H1 (cell line): ENCODE results near the gene MPEG1. TPM values are rescaled to one million over a fixed set of nuclear protein-coding genes. Genes with fewer than 3 reads are reported as not detected.

Source experiments
- CTCF ChIA-PET: fragments of 300-600 bp; sonication (Branson Sonifier 250); formaldehyde crosslinking; loops from one replicate; lab custom pipeline; 2021; ENCODE audit not compliant: partially characterized antibody; lab: Charles Lee
- POLR2A ChIA-PET: fragments of 300-600 bp; sonication (Branson Sonifier 250); formaldehyde crosslinking; loops from one replicate; lab custom pipeline; 2021; ENCODE audit warnings: inconsistent platforms; ENCODE audit not compliant: partially characterized antibody; lab: Charles Lee
- DNase-seq, 2 experiments: peaks; one replicate each; pipeline versions ENCODE4 v3.0.0 to v3.0.0-alpha.2; 2010 to 2022; ENCODE audit warnings: low spot score in 2 of 2, low read depth in 1 of 2, mixed read lengths in 1 of 2
- FAIRE-seq: peaks from 2 replicates; lab custom pipeline; 2011; peaks lifted over from hg19 to GRCh38; lab: Jason Lieb, UNC
- H2AFZ ChIP-seq: 2 replicates; pipeline ENCODE4 v1.8.1; 2012; ENCODE audit warnings: low read length, inconsistent platforms
- H2AK5ac ChIP-seq: 2 replicates; pipeline ENCODE4 v1.6.1; 2013; ENCODE audit warnings: low read depth, low read length
- H2BK120ac ChIP-seq: replicated peaks from 2 replicates; pipeline ENCODE3; 2013; ENCODE audit warnings: low read depth, low read length, inconsistent platforms
- H2BK12ac ChIP-seq: 2 replicates; pipeline ENCODE4 v1.6.1; 2013; ENCODE audit warnings: low read depth, low read length
- H2BK15ac ChIP-seq: 2 replicates; pipeline ENCODE4 v1.6.1; 2013; ENCODE audit warnings: low read length
- H2BK20ac ChIP-seq: 2 replicates; pipeline ENCODE4 v1.6.1; 2013; ENCODE audit warnings: low read length
- H2BK5ac ChIP-seq: 2 replicates; pipeline ENCODE4 v1.6.1; 2013; ENCODE audit warnings: low read depth, low read length
- H3K14ac ChIP-seq: 2 replicates; pipeline ENCODE4 v1.6.1; 2013; ENCODE audit warnings: inconsistent platforms; ENCODE audit not compliant: insufficient read length
- H3K18ac ChIP-seq: 2 replicates; pipeline ENCODE4 v1.6.1; 2013; ENCODE audit warnings: low read length; ENCODE audit errors: extremely low read depth
- H3K23ac ChIP-seq: 2 replicates; pipeline ENCODE4 v1.6.1; 2013; ENCODE audit warnings: inconsistent platforms; ENCODE audit not compliant: insufficient read length
- H3K23me2 ChIP-seq: 2 replicates; pipeline ENCODE4 v1.6.1; 2013; ENCODE audit warnings: low read depth, low read length
- H3K27ac ChIP-seq: 2 replicates; pipeline ENCODE4 v1.6.1; 2011; ENCODE audit warnings: low read depth, low read length, inconsistent platforms
- H3K27me3 ChIP-seq, 4 experiments: replicated peaks in 1 of 4; 1 replicate in 1 of 4; 2 replicates in 3 of 4; pipeline versions ENCODE4 v1.6.1 to v1.8.1; 2011 to 2013; ENCODE audit warnings: low read length in 3 of 4, mild to moderate bottlenecking in 3 of 4, inconsistent platforms in 2 of 4, mixed read lengths in 2 of 4, moderate library complexity in 1 of 4; ENCODE audit not compliant: control insufficient read depth in 3 of 4, insufficient read depth in 3 of 4; ENCODE audit errors: extremely low read depth in 1 of 4
- H3K36me3 ChIP-seq, 4 experiments: 2 replicates each; pipeline versions ENCODE4 v1.6.1 to v1.8.1; 2011 to 2013; ENCODE audit warnings: mild to moderate bottlenecking in 4 of 4, low read length in 3 of 4, moderate library complexity in 2 of 4, control low read depth in 1 of 4, inconsistent platforms in 1 of 4; ENCODE audit not compliant: insufficient read depth in 4 of 4, control insufficient read depth in 2 of 4
- H3K4ac ChIP-seq: replicated peaks from 2 replicates; pipeline ENCODE3; 2013; ENCODE audit warnings: low read length, low read depth, mixed read lengths, inconsistent platforms; ENCODE audit not compliant: insufficient read length
- H3K4me1 ChIP-seq, 4 experiments: replicated peaks in 1 of 4; 1 replicate in 1 of 4; 2 replicates in 3 of 4; pipeline versions ENCODE4 v1.6.1 to v1.8.1; 2011 to 2013; ENCODE audit warnings: low read length in 3 of 4, inconsistent platforms in 2 of 4, mixed read lengths in 1 of 4; ENCODE audit not compliant: insufficient read depth in 4 of 4, control insufficient read depth in 3 of 4
- H3K4me2 ChIP-seq, 2 experiments: 2 replicates each; pipeline versions ENCODE4 v1.6.1 to v1.8.1; 2011 to 2013; ENCODE audit warnings: low read depth in 2 of 2, low read length in 2 of 2, control low read depth in 1 of 2, inconsistent platforms in 1 of 2, mild to moderate bottlenecking in 1 of 2; ENCODE audit not compliant: insufficient read depth in 1 of 2
- H3K4me3 ChIP-seq, 4 experiments: fragments of 200-600, 300-600 bp in 1 of 4; sonication (generic), shearing (Covaris generic), sonication (Bioruptor Twin) in 1 of 4; 2 replicates each; pipeline versions ENCODE4 v1.5.1 to v1.8.1; 2011 to 2016; ENCODE audit warnings: low read length in 4 of 4, low read depth in 3 of 4, control low read depth in 2 of 4, inconsistent platforms in 2 of 4, mild to moderate bottlenecking in 2 of 4, mixed read lengths in 1 of 4, moderate library complexity in 1 of 4; ENCODE audit not compliant: insufficient read depth in 2 of 4; ENCODE audit errors: extremely low read depth in 1 of 4
- H3K56ac ChIP-seq: replicated peaks from 2 replicates; pipeline ENCODE3; 2013; ENCODE audit warnings: low read depth, mild to moderate bottlenecking, mixed read lengths, low read length, inconsistent platforms; ENCODE audit not compliant: insufficient read length
- H3K79me1 ChIP-seq: 2 replicates; pipeline ENCODE4 v1.6.1; 2013; ENCODE audit warnings: low read depth, low read length, control low read depth
- H3K79me2 ChIP-seq, 2 experiments: 2 replicates each; pipeline versions ENCODE4 v1.6.1 to v1.8.1; 2012 to 2013; ENCODE audit warnings: low read length in 2 of 2, mild to moderate bottlenecking in 2 of 2, inconsistent platforms in 1 of 2; ENCODE audit not compliant: insufficient read depth in 2 of 2, control insufficient read depth in 1 of 2
- H3K9ac ChIP-seq, 4 experiments: replicated peaks in 1 of 4; 1 replicate in 1 of 4; 2 replicates in 3 of 4; pipeline versions ENCODE4 v1.6.1 to v1.8.1; 2011 to 2013; ENCODE audit warnings: low read depth in 3 of 4, low read length in 3 of 4, control low read depth in 2 of 4, mild to moderate bottlenecking in 2 of 4, moderate library complexity in 2 of 4, inconsistent platforms in 1 of 4; ENCODE audit errors: extremely low read depth in 1 of 4
- H3K9me3 ChIP-seq, 2 experiments: 2 replicates each; pipeline versions ENCODE4 v1.6.1 to v1.8.1; 2012 to 2013; ENCODE audit warnings: mild to moderate bottlenecking in 2 of 2, moderate library complexity in 2 of 2, control low read depth in 1 of 2, inconsistent platforms in 1 of 2, low read depth in 1 of 2, low read length in 1 of 2, mixed read lengths in 1 of 2; ENCODE audit not compliant: insufficient read depth in 2 of 2
- H4K20me1 ChIP-seq, 2 experiments: replicated peaks in 1 of 2; 2 replicates each; pipeline versions ENCODE3 to v1.8.1; 2011 to 2013; ENCODE audit warnings: inconsistent platforms in 2 of 2, low read length in 2 of 2, mild to moderate bottlenecking in 1 of 2; ENCODE audit not compliant: insufficient read depth in 2 of 2, control insufficient read depth in 1 of 2
- H4K5ac ChIP-seq: 2 replicates; pipeline ENCODE4 v1.6.1; 2013; ENCODE audit warnings: low read length, low read depth, mixed read lengths, inconsistent platforms; ENCODE audit not compliant: insufficient read length
- H4K8ac ChIP-seq: 2 replicates; pipeline ENCODE4 v1.8.0; 2013; ENCODE audit warnings: mild to moderate bottlenecking, moderate library complexity, low read length, inconsistent platforms; ENCODE audit not compliant: insufficient read depth; ENCODE audit errors: extremely low read depth
- H4K91ac ChIP-seq: replicated peaks from 2 replicates; pipeline ENCODE3; 2013; ENCODE audit warnings: low read length, mixed read lengths, inconsistent platforms; ENCODE audit not compliant: insufficient read length
- BCL11A ChIP-seq, 2 experiments: IDR thresholded peaks; one replicate each; pipeline ENCODE4 v1.6.1; 2011; ENCODE audit warnings: low read depth in 2 of 2, low read length in 2 of 2, mild to moderate bottlenecking in 2 of 2
- CBX8 ChIP-seq: fragments of 300-800, 300-1000 bp; sonication (generic); IDR thresholded peaks from 2 replicates; pipeline ENCODE4 v1.7.1; 2016; ENCODE audit warnings: low read depth, low read length, borderline replicate concordance
- CEBPB ChIP-seq: IDR thresholded peaks from 2 replicates; pipeline ENCODE4 v1.6.1; 2012; ENCODE audit warnings: low read depth, low read length
- CHD1 ChIP-seq: IDR thresholded peaks from 2 replicates; pipeline ENCODE4 v1.6.1; 2012; ENCODE audit warnings: low read depth, low read length, improper control_type of control experiment
- CTBP2 ChIP-seq: IDR thresholded peaks from 2 replicates; pipeline ENCODE4 v1.7.0; 2011; ENCODE audit warnings: borderline replicate concordance, mild to moderate bottlenecking, moderate library complexity, mixed read lengths, low read length; ENCODE audit not compliant: insufficient read depth, insufficient read length
- KDM5A ChIP-seq: fragments of 200-600 bp; IDR thresholded peaks from 2 replicates; pipeline ENCODE4 v1.7.1; 2012; ENCODE audit warnings: mild to moderate bottlenecking, low read length, inconsistent platforms, mixed read lengths
- SP4 ChIP-seq: IDR thresholded peaks from 2 replicates; pipeline ENCODE4 v1.6.1; 2012; ENCODE audit warnings: low read length, inconsistent platforms
- SRF ChIP-seq: IDR thresholded peaks from 2 replicates; pipeline ENCODE4 v1.6.1; 2011; ENCODE audit warnings: mild to moderate bottlenecking, low read depth, low read length, moderate library complexity
- WGBS, 2 experiments: shearing (Covaris generic) in 1 of 2; methylation state at CpG; one replicate each; pipeline versions ENCODE4 v1.1.6 to v1.1.7; 2013 to 2015; ENCODE audit warnings: low lambda C conversion rate in 2 of 2, mixed read lengths in 2 of 2, inconsistent platforms in 1 of 2, low coverage in 1 of 2, missing lambda C conversion rate in 1 of 2; ENCODE audit not compliant: insufficient replicate concordance in 2 of 2, insufficient coverage in 1 of 2, insufficient read length in 1 of 2; ENCODE audit errors: extremely low coverage in 1 of 2, missing lambda C conversion rate in 1 of 2; 5-methylcytosine and 5-hydroxymethylcytosine counted together
- polyA plus RNA-seq, 7 experiments: library from polyadenylated mRNA; depleted of rRNA in 3 of 7; stranded (reverse) in 5 of 7; unstranded in 2 of 7; fragments of >200 nt in 5 of 7; fragments of 200-250 nt in 2 of 7; gene quantifications; 1 replicate in 5 of 7; 2 replicates in 1 of 7; 4 replicates in 1 of 7; pipeline versions ENCODE4 v1.2.1 to v1.2.3, GENCODE V29; 2011 to 2013; ENCODE audit warnings: missing spikeins in 2 of 7, mixed read lengths in 2 of 7
- total RNA-seq: library from RNA; stranded (reverse); fragmentation: NEBNext Ultra II Directional; extraction: Animal tissue kit (Norgen Biotek cat#: 25700); gene quantifications from 2 replicates; pipeline ENCODE4 v1.2.1, GENCODE V29; 2021
- TF ChIP-seq, protein P1 (sequence below): IDR thresholded peaks from 2 replicates; pipeline ENCODE4 v1.6.1; 2011; ENCODE audit warnings: low read depth, mild to moderate bottlenecking, low read length; ENCODE audit not compliant: insufficient read depth

The MPEG1 gene
- total and polyA plus RNA-seq, 2 of the 8 experiments (the other 6 are each of a cell fraction or from before 2014, with no cell fraction given), result not detected

DNA sequence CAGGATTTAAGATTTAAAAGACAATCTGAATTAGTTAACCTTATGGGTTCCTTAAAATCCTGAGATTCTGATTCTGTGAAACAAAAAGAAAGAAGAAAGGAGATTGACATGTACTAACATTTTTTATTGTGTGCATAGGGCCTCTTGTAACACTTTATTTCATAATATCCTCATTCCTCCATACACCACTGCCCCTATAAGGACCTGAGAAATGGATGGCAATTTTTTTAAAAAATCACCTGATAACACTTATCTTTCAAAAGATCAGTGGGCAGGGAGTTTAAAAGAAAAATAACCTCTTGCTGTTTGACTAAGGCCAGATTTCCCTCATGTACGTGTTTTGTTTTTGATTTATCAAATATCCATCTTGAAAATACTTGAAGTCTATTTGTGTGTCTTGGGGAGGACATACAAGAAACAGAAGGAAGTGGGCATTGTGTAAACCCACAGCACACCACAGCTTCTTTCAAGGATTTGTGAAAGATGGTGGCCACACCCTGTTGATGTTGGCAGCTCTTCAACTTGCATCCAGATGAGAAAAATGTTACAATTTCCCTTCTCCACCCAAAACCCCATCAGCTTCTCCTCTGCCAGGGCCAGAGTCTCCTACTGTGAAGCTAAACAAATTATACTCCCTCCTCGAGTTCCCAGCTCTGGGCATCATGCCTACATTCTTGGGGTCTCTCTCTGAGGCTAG, 35.0 kb upstream of the MPEG1 start:
- Histone ChIP-seq H4K8ac (no peak overlapping the region), H2BK5ac (no peak overlapping the region), H3K56ac (no peak overlapping the region), H2BK120ac (no peak overlapping the region), H3K23me2 (no peaks in the 10 kb centered on the region), H3K27ac (no peak overlapping the region)
- TF ChIP-seq BCL11A (IDR thresholded peaks at IDR 0.05; ENCODE audit: low read depth in 2 of 2, low read length in 2 of 2) (no peak), CBX8 (no peak), SP4 (no peak), CEBPB (no peak), CHD1 (no peak), SRF (no peak), KDM5A (no peak), CTBP2 (no peak)
- TF ChIP-seq, protein P1, sequence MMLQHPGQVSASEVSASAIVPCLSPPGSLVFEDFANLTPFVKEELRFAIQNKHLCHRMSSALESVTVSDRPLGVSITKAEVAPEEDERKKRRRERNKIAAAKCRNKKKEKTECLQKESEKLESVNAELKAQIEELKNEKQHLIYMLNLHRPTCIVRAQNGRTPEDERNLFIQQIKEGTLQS, result no peak
- TF ChIP-seq, all 59 proteins: peak for 0
- whole genome bisulfite sequencing, 2 experiments, result 89% methylated on average over 2 of the region's 2 CpGs; no CpG with 5 or more reads in 1 of the 2 experiments
- no peak overlapping the region for H3K4ac ChIP-seq
- H3K27me3 ChIP-seq, result no peaks in the 10 kb centered on the region
- no peak overlapping the region for H3K9ac ChIP-seq
- 0 out of 4 replicates have a peak, but pooled peaks cover 0 to 4% of the 10 kb centered on the region in 2 experiments for H3K9me3 ChIP-seq
- no peaks in the 10 kb centered on the region for H4K20me1 ChIP-seq
- no peak overlapping the region for H3K14ac ChIP-seq
- FAIRE-seq, result no peak
- H2AFZ ChIP-seq, result no peak overlapping the region
- H3K4me3 ChIP-seq, result no peak overlapping the region
- no peak overlapping the region for H2BK12ac ChIP-seq
- H3K79me2 ChIP-seq, result no peaks in the 10 kb centered on the region
- H2BK15ac ChIP-seq, result no peak overlapping the region
- no peak overlapping the region for H3K18ac ChIP-seq
- no peak overlapping the region for H4K5ac ChIP-seq
- POLR2A ChIA-PET, result no interaction called here
- no peaks in the 10 kb centered on the region for H3K36me3 ChIP-seq
- peaks cover 0 to 3% (median 0%) of the 10 kb centered on the region in 4 experiments; a peak in 1 of 7 replicates for H3K4me1 ChIP-seq
- H2AK5ac ChIP-seq, result no peak overlapping the region
- H3K4me2 ChIP-seq, result no peak overlapping the region
- CTCF ChIA-PET, result interaction anchor here (1.0 to 1.6 kb wide), 3 partner anchors 35 to 183 kb away, joined by 3 to 4 read pairs (median 3); no protein-coding TSS in a partner anchor
- no peak overlapping the region for H3K23ac ChIP-seq
- H2BK20ac ChIP-seq, result no peak overlapping the region
- H3K79me1 ChIP-seq, result no peaks in the 10 kb centered on the region
- no peak overlapping the region for H4K91ac ChIP-seq
- DNase-seq, result no peak
